Activated naive CD4-positive, alpha-beta T cell treated with anti-CD3 and anti-CD28 coated beads, Interleukin-2, amount 50 U/mL, for 24 hours (primary cell): Measurements from ENCODE around the gene MACROD2.

Experiments
- H3K27ac Mint-ChIP-seq: one replicate; pipeline ENCODE4 v1.8.0; 2021; ENCODE audit warnings: mild to moderate bottlenecking, mixed read lengths
- H3K27me3 Mint-ChIP-seq: one replicate; pipeline ENCODE4 v1.8.0; 2021; ENCODE audit warnings: mixed read lengths
- H3K36me3 Mint-ChIP-seq: one replicate; pipeline ENCODE4 v1.8.0; 2021; ENCODE audit warnings: mixed read lengths
- H3K4me1 Mint-ChIP-seq: one replicate; pipeline ENCODE4 v1.8.0; 2021; ENCODE audit warnings: mixed read lengths
- H3K4me3 Mint-ChIP-seq: one replicate; pipeline ENCODE4 v1.8.0; 2021; ENCODE audit warnings: mild to moderate bottlenecking, mixed read lengths
- H3K9me3 Mint-ChIP-seq: one replicate; pipeline ENCODE4 v1.8.0; 2021; ENCODE audit warnings: mixed read lengths

The MACROD2 gene

GRCh38 chr20:16078172-16078898 is 2083.0 kb downstream of the MACROD2 start:
- Mint-ChIP-seq H3K4me3 (no peak overlapping the region), H3K9me3 (peaks cover 7% of the 10 kb centered on the region), H3K4me1 (no peaks in the 10 kb centered on the region), H3K27ac (no peak overlapping the region), H3K36me3 (no peaks in the 10 kb centered on the region), H3K27me3 (peaks cover 4% of the 10 kb centered on the region)

GRCh38 chr20:16081421-16081820 is 2086.1 kb downstream of the MACROD2 start:
- H3K4me1 Mint-ChIP-seq = no peaks in the 10 kb centered on the region
- peaks cover 20% of the 10 kb centered on the region for H3K9me3 Mint-ChIP-seq
- no peak overlapping the region for H3K4me3 Mint-ChIP-seq
- H3K27ac Mint-ChIP-seq = no peak overlapping the region
- H3K36me3 Mint-ChIP-seq = no peaks in the 10 kb centered on the region
- peaks cover 2% of the 10 kb centered on the region for H3K27me3 Mint-ChIP-seq

GRCh38 chr20:16082051-16082550 is 2086.8 kb downstream of the MACROD2 start:
- Mint-ChIP-seq H3K27ac (no peak overlapping the region), H3K4me1 (no peaks in the 10 kb centered on the region), H3K4me3 (no peak overlapping the region), H3K36me3 (no peaks in the 10 kb centered on the region), H3K27me3 (peaks cover 2% of the 10 kb centered on the region), H3K9me3 (peaks cover 27% of the 10 kb centered on the region)

GRCh38 chr20:16083639-16084280 is 2088.4 kb downstream of the MACROD2 start:
- peaks cover 2% of the 10 kb centered on the region for H3K27me3 Mint-ChIP-seq
- no peaks in the 10 kb centered on the region for H3K36me3 Mint-ChIP-seq
- H3K27ac Mint-ChIP-seq = no peak overlapping the region
- H3K4me3 Mint-ChIP-seq = no peak overlapping the region
- no peaks in the 10 kb centered on the region for H3K4me1 Mint-ChIP-seq
- H3K9me3 Mint-ChIP-seq = peaks cover 38% of the 10 kb centered on the region

GRCh38 chr20:16095226-16095625 is 2099.9 kb downstream of the MACROD2 start:
- no peaks in the 10 kb centered on the region for H3K27me3 Mint-ChIP-seq
- no peaks in the 10 kb centered on the region for H3K4me1 Mint-ChIP-seq
- H3K36me3 Mint-ChIP-seq = no peaks in the 10 kb centered on the region
- no peak overlapping the region for H3K27ac Mint-ChIP-seq
- H3K4me3 Mint-ChIP-seq = no peak overlapping the region
- H3K9me3 Mint-ChIP-seq = no peaks in the 10 kb centered on the region

- Mint-ChIP-seq H3K36me3 (no peaks in the 10 kb centered on the region), H3K4me1 (no peaks in the 10 kb centered on the region), H3K27me3 (no peaks in the 10 kb centered on the region), H3K27ac (no peak overlapping the region), H3K4me3 (no peak overlapping the region), H3K9me3 (no peaks in the 10 kb centered on the region)
These were observed 2101.5 kb downstream of the MACROD2 start for GRCh38 chr20:16096756-16097326.

- H3K9me3 Mint-ChIP-seq = no peaks in the 10 kb centered on the region
- no peak overlapping the region for H3K27ac Mint-ChIP-seq
- H3K4me3 Mint-ChIP-seq = no peak overlapping the region
- H3K36me3 Mint-ChIP-seq = no peaks in the 10 kb centered on the region
- no peaks in the 10 kb centered on the region for H3K27me3 Mint-ChIP-seq
- H3K4me1 Mint-ChIP-seq = no peaks in the 10 kb centered on the region
These were observed 2102.5 kb downstream of the MACROD2 start for GRCh38 chr20:16097788-16098187.

- Mint-ChIP-seq H3K4me3 (no peak overlapping the region), H3K36me3 (no peaks in the 10 kb centered on the region), H3K27ac (no peak overlapping the region), H3K4me1 (no peaks in the 10 kb centered on the region), H3K9me3 (no peaks in the 10 kb centered on the region), H3K27me3 (no peaks in the 10 kb centered on the region)
These were observed 2103.7 kb downstream of the MACROD2 start for GRCh38 chr20:16098890-16099639.

GRCh38 chr20:16100111-16100510 is 2104.8 kb downstream of the MACROD2 start:
- H3K9me3 Mint-ChIP-seq = no peaks in the 10 kb centered on the region
- no peaks in the 10 kb centered on the region for H3K4me1 Mint-ChIP-seq
- H3K4me3 Mint-ChIP-seq = no peak overlapping the region
- H3K27ac Mint-ChIP-seq = no peak overlapping the region
- H3K27me3 Mint-ChIP-seq = no peaks in the 10 kb centered on the region
- no peaks in the 10 kb centered on the region for H3K36me3 Mint-ChIP-seq

GRCh38 chr20:16100767-16101166 is 2105.5 kb downstream of the MACROD2 start:
- Mint-ChIP-seq H3K27ac (no peak overlapping the region), H3K4me3 (no peak overlapping the region), H3K36me3 (no peaks in the 10 kb centered on the region), H3K9me3 (no peaks in the 10 kb centered on the region), H3K4me1 (no peaks in the 10 kb centered on the region), H3K27me3 (no peaks in the 10 kb centered on the region)
